GM21717 (cell line): Measurements from ENCODE around the gene MSL2.
"Not testable (repeated sequence)": the region's sequence is repeated elsewhere in the genome, so short reads cannot be mapped to it uniquely, and the experiment has no call there.

ENCODE experiments used
- ATAC-seq: cut with Tn5 transposase; IDR thresholded peaks from one replicate; pipeline ENCODE4 v1.9.1; 2021; ENCODE audit warnings: mild to moderate bottlenecking, moderate library complexity; ENCODE audit not compliant: unreplicated experiment

Gene MSL2

GRCh38 chr3:136196064-136196400, at the start of gene MSL2:
MSL2 (minus strand) TSS chr3:136196335; CDS start chr3:136195113, 1,222 bp downstream.
- ATAC-seq: no peak

- no peak for ATAC-seq
These were observed 49.6 kb upstream of the MSL2 start for GRCh38 chr3:136245691-136246090.

- ATAC-seq: no peak
These were observed 43.0 kb upstream of the MSL2 start for GRCh38 chr3:136239094-136239493.

GRCh38 chr3:136237961-136238649, 42.0 kb upstream of the MSL2 start:
- ATAC-seq: no peak

GRCh38 chr3:136237103-136237502, 41.0 kb upstream of the MSL2 start:
- ATAC-seq: no peak

- no peak for ATAC-seq
These were observed 40.0 kb upstream of the MSL2 start for GRCh38 chr3:136236109-136236508.

- no peak for ATAC-seq
These were observed 39.4 kb upstream of the MSL2 start for GRCh38 chr3:136235545-136235944.

GRCh38 chr3:136232413-136232812, 36.3 kb upstream of the MSL2 start:
- no peak for ATAC-seq

- ATAC-seq: not testable (repeated sequence)
These were observed 26.6 kb upstream of the MSL2 start for GRCh38 chr3:136222746-136223145.

GRCh38 chr3:136211547-136211946, 15.4 kb upstream of the MSL2 start:
- ATAC-seq: no peak

GRCh38 chr3:136209921-136210320, 13.8 kb upstream of the MSL2 start:
- ATAC-seq: no peak

GRCh38 chr3:136207489-136208115, 11.5 kb upstream of the MSL2 start:
- ATAC-seq: no peak

- ATAC-seq: not testable (repeated sequence)
These were observed 3.1 kb upstream of the MSL2 start for GRCh38 chr3:136199219-136199618.

GRCh38 chr3:136198462-136199078, 2.4 kb upstream of the MSL2 start:
- not testable (repeated sequence) for ATAC-seq

GRCh38 chr3:136197159-136197793, 1.1 kb upstream of the MSL2 start:
- ATAC-seq: no peak

GRCh38 chr3:136196401-136197158, 445 bp upstream of the MSL2 start:
- ATAC-seq: peak; percentile 69

GRCh38 chr3:136195258-136196063, 674 bp downstream of the MSL2 start:
- peak; percentile 35 for ATAC-seq

GRCh38 chr3:136194409-136195257, 1.5 kb downstream of the MSL2 start:
- ATAC-seq: no peak
